Neural progenitor cell (in vitro differentiated cells): ENCODE results near the gene CYP27B1. TPM values are rescaled to one million over a fixed set of nuclear protein-coding genes. Genes with fewer than 3 reads are reported as not detected.
"Not testable (repeated sequence)": the region's sequence is repeated elsewhere in the genome, so short reads cannot be mapped to it uniquely, and the experiment has no call there.

Experiments used
- DNase-seq: peaks from one replicate; pipeline ENCODE4 v3.0.0-alpha.2; 2016; ENCODE audit warnings: low spot score
- H2AFZ ChIP-seq: fragments of 200-600 bp; sonication (generic); replicated peaks from 2 replicates; pipeline ENCODE4 v1.6.1; 2016; ENCODE audit warnings: antibody characterized with exemption
- H3F3A ChIP-seq: fragments of 200-600 bp; sonication (generic); 2 replicates; pipeline ENCODE4 v1.6.1; 2016; ENCODE audit warnings: antibody characterized with exemption, low read depth
- H3K27ac ChIP-seq: fragments of 200-600 bp; sonication (generic); 2 replicates; pipeline ENCODE4 v1.5.1; 2016; ENCODE audit warnings: mild to moderate bottlenecking
- H3K27me3 ChIP-seq: fragments of 200-600 bp; sonication (generic); 2 replicates; pipeline ENCODE4 v1.6.1; 2016; ENCODE audit warnings: mild to moderate bottlenecking, moderate library complexity
- H3K36me3 ChIP-seq: fragments of 200-600 bp; sonication (generic); 2 replicates; pipeline ENCODE4 v1.5.1; 2016
- H3K4me1 ChIP-seq: fragments of 200-600 bp; sonication (generic); 2 replicates; pipeline ENCODE4 v1.6.1; 2016; ENCODE audit warnings: mixed run types
- H3K4me2 ChIP-seq: fragments of 200-600 bp; sonication (generic); 2 replicates; pipeline ENCODE4 v1.6.1; 2016
- H3K4me3 ChIP-seq: fragments of 200-600 bp; sonication (generic); 2 replicates; pipeline ENCODE4 v1.5.1; 2016
- H3K79me2 ChIP-seq: fragments of 200-600 bp; sonication (generic); 2 replicates; pipeline ENCODE4 v1.6.1; 2016; ENCODE audit warnings: low read depth
- H3K9ac ChIP-seq: fragments of 200-600 bp; sonication (generic); 2 replicates; pipeline ENCODE4 v1.6.1; 2016
- H3K9me3 ChIP-seq: fragments of 200-600 bp; sonication (generic); 2 replicates; pipeline ENCODE4 v1.5.1; 2016; ENCODE audit warnings: low read depth
- H4K20me1 ChIP-seq: fragments of 200-600 bp; sonication (generic); 2 replicates; pipeline ENCODE4 v1.6.1; 2016; ENCODE audit warnings: low read depth
- H3K27ac Mint-ChIP-seq: 3 replicates; pipeline ENCODE4 v1.8.0; 2021; ENCODE audit warnings: mixed read lengths
- H3K27me3 Mint-ChIP-seq: 2 replicates; pipeline ENCODE4 v1.8.0; 2022; ENCODE audit warnings: low read depth, mild to moderate bottlenecking, inconsistent platforms, moderate library complexity, mixed read lengths; ENCODE audit not compliant: insufficient read depth
- H3K36me3 Mint-ChIP-seq: 3 replicates; pipeline ENCODE4 v1.8.0; 2021; ENCODE audit warnings: mixed read lengths
- H3K4me1 Mint-ChIP-seq: 3 replicates; pipeline ENCODE4 v1.8.0; 2021; ENCODE audit warnings: mixed read lengths
- H3K4me3 Mint-ChIP-seq: 3 replicates; pipeline ENCODE4 v1.8.0; 2021; ENCODE audit warnings: mild to moderate bottlenecking, moderate library complexity, mixed read lengths
- H3K9me3 Mint-ChIP-seq: 3 replicates; pipeline ENCODE4 v1.8.0; 2020; ENCODE audit warnings: mixed read lengths
- CTCF ChIP-seq: fragments of 200-600 bp; sonication (generic); IDR thresholded peaks from 2 replicates; pipeline ENCODE4 v1.5.1; 2017; ENCODE audit warnings: antibody characterized with exemption, mild to moderate bottlenecking
- EZH2 ChIP-seq: fragments of 200-600 bp; sonication (generic); IDR thresholded peaks from 2 replicates; pipeline ENCODE4 v1.6.1; 2017; ENCODE audit warnings: antibody characterized with exemption, mild to moderate bottlenecking, moderate library complexity
- EZH2phosphoT487 ChIP-seq: fragments of 200-600 bp; sonication (generic); IDR thresholded peaks from 2 replicates; pipeline ENCODE4 v1.6.1; 2017; ENCODE audit warnings: antibody characterized with exemption
- total RNA-seq: library from RNA; depleted of rRNA; stranded (reverse); fragments of >200 nt; gene quantifications from 2 replicates; pipeline ENCODE4 v1.2.3, GENCODE V29; 2015; ENCODE audit warnings: low replicate concordance

The CYP27B1 gene
- total RNA-seq, 1 donor from 2014 or later: 0.17 TPM

GRCh38 chr12:57717131-57717530, 49.7 kb downstream of the CYP27B1 start:
- Mint-ChIP-seq H3K4me1 (no peaks in the 10 kb centered on the region), H3K36me3 (peaks cover 9% of the 10 kb centered on the region)

GRCh38 chr12:57716305-57716704, 50.6 kb downstream of the CYP27B1 start:
- Histone ChIP-seq H3K9me3 (no peaks in the 10 kb centered on the region), H3K4me1 (no peaks in the 10 kb centered on the region), H3K9ac (no peak overlapping the region), H3F3A (peaks cover 6% of the 10 kb centered on the region), H3K36me3 (no peaks in the 10 kb centered on the region), H4K20me1 (no peaks in the 10 kb centered on the region), H3K4me3 (no peak overlapping the region), H3K27ac (no peak overlapping the region), H3K27me3 (no peaks in the 10 kb centered on the region), H2AFZ (no peak overlapping the region), H3K79me2 (no peaks in the 10 kb centered on the region), H3K4me2 (no peak overlapping the region)
- TF ChIP-seq EZH2 (no peak), CTCF (no peak)
- Mint-ChIP-seq H3K4me1 (no peaks in the 10 kb centered on the region), H3K27me3 (peaks cover 2% of the 10 kb centered on the region), H3K4me3 (no peak overlapping the region), H3K27ac (no peak overlapping the region), H3K36me3 (peaks cover 16% of the 10 kb centered on the region), H3K9me3 (no peaks in the 10 kb centered on the region)
- DNase-seq: no peak

More at GRCh38 chr12:57717131-57717530, 49.7 kb downstream of the CYP27B1 start:
- Histone ChIP-seq H3K4me3 (no peak overlapping the region), H3F3A (peaks cover 6% of the 10 kb centered on the region), H3K9ac (no peak overlapping the region), H3K9me3 (no peaks in the 10 kb centered on the region), H3K27ac (no peak overlapping the region), H3K36me3 (no peaks in the 10 kb centered on the region), H3K4me1 (no peaks in the 10 kb centered on the region), H3K27me3 (no peaks in the 10 kb centered on the region), H3K79me2 (no peaks in the 10 kb centered on the region), H3K4me2 (no peak overlapping the region), H2AFZ (no peak overlapping the region), H4K20me1 (no peaks in the 10 kb centered on the region)
- H3K4me3 Mint-ChIP-seq: no peak overlapping the region
- TF ChIP-seq EZH2 (no peak), CTCF (no peak), EZH2phosphoT487 (no peak)
- no peak overlapping the region for H3K27ac Mint-ChIP-seq
- peaks cover 2% of the 10 kb centered on the region for H3K27me3 Mint-ChIP-seq
- DNase-seq: no peak
- H3K9me3 Mint-ChIP-seq: no peaks in the 10 kb centered on the region

DNA sequence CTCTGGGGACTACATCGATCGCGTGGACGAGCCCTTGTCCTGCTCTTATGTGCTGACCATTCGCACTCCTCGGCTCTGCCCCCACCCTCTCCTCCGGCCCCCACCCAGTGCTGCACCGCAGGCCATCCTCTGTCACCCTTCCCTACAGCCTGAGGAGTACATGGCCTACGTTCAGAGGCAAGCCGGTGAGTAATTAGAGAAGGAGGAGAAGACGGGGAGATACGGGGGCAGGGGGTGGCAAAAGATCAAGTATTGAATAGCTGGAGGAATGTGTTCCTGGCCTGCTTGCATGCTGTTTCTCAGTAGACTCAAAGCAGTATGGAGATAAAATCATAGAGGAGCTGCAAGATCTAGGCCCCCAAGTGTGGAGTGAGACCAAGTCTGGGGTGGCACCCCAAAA, 51.1 kb downstream of the CYP27B1 start:
- H3F3A ChIP-seq: peaks cover 6% of the 10 kb centered on the region

GRCh38 chr12:57715036-57715748, 51.7 kb downstream of the CYP27B1 start:
- H3K27me3 Mint-ChIP-seq, H3K4me1 ChIP-seq, H3K36me3 ChIP-seq, H3K4me3 ChIP-seq, H3K9me3 ChIP-seq, H2AFZ ChIP-seq, DNase-seq, H3K4me1 Mint-ChIP-seq, H3F3A ChIP-seq, H3K9ac ChIP-seq, H3K79me2 ChIP-seq, H3K27ac Mint-ChIP-seq, H4K20me1 ChIP-seq, H3K4me3 Mint-ChIP-seq, H3K9me3 Mint-ChIP-seq, H3K4me2 ChIP-seq, H3K27me3 ChIP-seq, H3K27ac ChIP-seq: not testable (repeated sequence)
- peaks cover 16% of the 10 kb centered on the region for H3K36me3 Mint-ChIP-seq

More for the DNA sequence above, 51.1 kb downstream of the CYP27B1 start:
- Histone ChIP-seq H3K9me3 (no peaks in the 10 kb centered on the region), H4K20me1 (no peaks in the 10 kb centered on the region), H3K36me3 (no peaks in the 10 kb centered on the region), H3K27ac (no peak overlapping the region), H3K9ac (no peak overlapping the region), H3K4me2 (no peak overlapping the region), H3K4me1 (no peaks in the 10 kb centered on the region), H3K4me3 (no peak overlapping the region), H3K79me2 (no peaks in the 10 kb centered on the region), H2AFZ (no peak overlapping the region), H3K27me3 (no peaks in the 10 kb centered on the region)
- DNase-seq: no peak
- H3K27ac Mint-ChIP-seq: no peak overlapping the region
- H3K9me3 Mint-ChIP-seq: no peaks in the 10 kb centered on the region
- no peaks in the 10 kb centered on the region for H3K4me1 Mint-ChIP-seq
- H3K27me3 Mint-ChIP-seq: peaks cover 2% of the 10 kb centered on the region
- H3K4me3 Mint-ChIP-seq: no peak overlapping the region
- peaks cover 16% of the 10 kb centered on the region for H3K36me3 Mint-ChIP-seq
- TF ChIP-seq CTCF (no peak), EZH2 (no peak), EZH2phosphoT487 (no peak)
